ENCODE measurements around the gene ATP2A3. TPM values are rescaled to one million over a fixed set of nuclear protein-coding genes. Genes with fewer than 3 reads are reported as not detected.
"Not testable (repeated sequence)": the region's sequence is repeated elsewhere in the genome, so short reads cannot be mapped to it uniquely, and the experiment has no call there.

Gene ATP2A3
- total RNA-seq, 3 donors from 2014 or later: 2.6 to 15.1 (median 9.8) TPM

- Histone ChIP-seq H3K36me3 (no peaks in the 10 kb centered on the region), H3K9me3 (no peaks in the 10 kb centered on the region), H3K27me3 (no peaks in the 10 kb centered on the region), H3K4me1 (no peaks in the 10 kb centered on the region), H3K4me3 (no peak overlapping the region), H3K27ac (no peak overlapping the region)
- TF ChIP-seq POLR2A (IDR thresholded peaks at IDR 0.05): no peak
- no peak for TF ChIP-seq POLR2AphosphoS5 (IDR thresholded peaks at IDR 0.05)
- no peak for TF ChIP-seq CTCF (IDR thresholded peaks at IDR 0.05)
- no peak for DNase-seq (ENCODE audit: low spot score in 2 of 2)
- intact Hi-C loops (cut with DNase I; ENCODE audit: low total_unique reads): no loop called here
These were observed 34.2 kb upstream of the ATP2A3 start for GRCh38 chr17:3998436-3998835.

DNA sequence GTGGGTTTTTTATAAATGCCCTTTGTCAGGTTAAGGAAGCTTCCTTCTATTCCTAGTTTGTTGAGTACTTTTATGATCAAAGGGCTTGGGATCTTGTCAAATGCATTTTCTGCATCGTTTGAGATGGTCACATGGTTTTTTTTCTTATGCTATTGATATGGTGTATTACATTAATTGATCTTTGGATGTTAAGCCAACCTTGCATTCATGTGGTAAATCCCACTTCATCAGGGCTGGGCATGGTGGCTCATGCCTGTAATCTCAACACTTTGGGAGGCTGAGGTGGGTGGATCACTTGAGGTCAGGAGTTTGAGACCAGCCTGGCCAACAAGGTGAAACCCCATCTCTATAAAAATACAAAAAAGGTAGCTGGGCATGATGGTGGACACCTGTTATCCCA is 30.8 kb upstream of the ATP2A3 start:
- no peaks in the 10 kb centered on the region for H3K4me1 ChIP-seq
- no peaks in the 10 kb centered on the region for H3K27me3 ChIP-seq
- no peaks in the 10 kb centered on the region for H3K36me3 ChIP-seq
- no peak for TF ChIP-seq CTCF (IDR thresholded peaks at IDR 0.05)
- TF ChIP-seq POLR2A (IDR thresholded peaks at IDR 0.05): no peak
- TF ChIP-seq POLR2AphosphoS5 (IDR thresholded peaks at IDR 0.05): no peak
- no peak overlapping the region for H3K27ac ChIP-seq
- intact Hi-C loops (cut with DNase I; ENCODE audit: low total_unique reads): no loop called here
- no peak for DNase-seq (ENCODE audit: low spot score in 2 of 2)
- H3K4me3 ChIP-seq: no peak overlapping the region
- no peaks in the 10 kb centered on the region for H3K9me3 ChIP-seq

- DNase-seq (ENCODE audit: low spot score in 2 of 2): no peak
- TF ChIP-seq POLR2A (IDR thresholded peaks at IDR 0.05) (no peak), CTCF (IDR thresholded peaks at IDR 0.05) (no peak), POLR2AphosphoS5 (IDR thresholded peaks at IDR 0.05) (no peak)
- no peaks in the 10 kb centered on the region for H3K36me3 ChIP-seq
- H3K4me1 ChIP-seq: no peaks in the 10 kb centered on the region
- H3K9me3 ChIP-seq: no peaks in the 10 kb centered on the region
- H3K27me3 ChIP-seq: no peaks in the 10 kb centered on the region
- H3K27ac ChIP-seq: no peak overlapping the region
- no peak overlapping the region for H3K4me3 ChIP-seq
- intact Hi-C loops (cut with DNase I; ENCODE audit: low total_unique reads): no loop called here
These were observed 30.0 kb upstream of the ATP2A3 start for GRCh38 chr17:3994221-3994576.

GRCh38 chr17:3993493-3994220 is 29.4 kb upstream of the ATP2A3 start:
- no peaks in the 10 kb centered on the region for H3K36me3 ChIP-seq
- no peak overlapping the region for H3K27ac ChIP-seq
- no peak overlapping the region for H3K4me3 ChIP-seq
- no peaks in the 10 kb centered on the region for H3K27me3 ChIP-seq
- no peak for DNase-seq (ENCODE audit: low spot score in 2 of 2)
- peaks cover 0 to 3% of the 10 kb centered on the region in 2 donors for H3K4me1 ChIP-seq
- intact Hi-C loops (cut with DNase I; ENCODE audit: low total_unique reads): no loop called here
- H3K9me3 ChIP-seq: no peaks in the 10 kb centered on the region
- TF ChIP-seq CTCF (IDR thresholded peaks at IDR 0.05) (no peak), POLR2AphosphoS5 (IDR thresholded peaks at IDR 0.05) (no peak), POLR2A (IDR thresholded peaks at IDR 0.05) (no peak)

DNA sequence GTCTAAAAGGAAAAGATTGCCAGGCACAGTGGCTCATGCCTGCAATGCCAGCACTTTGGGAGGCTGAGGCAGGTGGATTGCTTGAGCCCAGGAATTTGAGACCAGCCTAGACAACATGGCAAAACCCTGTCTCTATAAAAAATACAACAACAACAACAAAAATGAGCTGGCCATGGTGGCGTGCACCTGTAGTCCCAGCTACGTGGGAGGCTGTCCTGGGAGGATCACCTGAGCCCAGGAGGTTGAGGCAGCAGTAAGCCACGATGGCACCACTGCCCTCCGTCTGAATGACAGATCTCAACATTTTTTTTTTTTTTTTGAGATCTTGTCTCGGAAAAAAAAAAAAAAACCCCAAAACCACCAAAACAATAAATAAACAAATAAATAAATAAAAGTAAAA is 28.1 kb upstream of the ATP2A3 start:
- no peak overlapping the region for H3K27ac ChIP-seq
- intact Hi-C loops (cut with DNase I; ENCODE audit: low total_unique reads): no loop called here
- no peaks in the 10 kb centered on the region for H3K27me3 ChIP-seq
- H3K36me3 ChIP-seq: no peaks in the 10 kb centered on the region
- no peaks in the 10 kb centered on the region for H3K9me3 ChIP-seq
- no peak for DNase-seq (ENCODE audit: low spot score in 2 of 2)
- H3K4me3 ChIP-seq: no peak overlapping the region
- no peak for TF ChIP-seq POLR2AphosphoS5 (IDR thresholded peaks at IDR 0.05)
- TF ChIP-seq POLR2A (IDR thresholded peaks at IDR 0.05): no peak
- TF ChIP-seq CTCF (IDR thresholded peaks at IDR 0.05): no peak
- H3K4me1 ChIP-seq: peaks cover 0 to 3% of the 10 kb centered on the region in 2 donors

DNA sequence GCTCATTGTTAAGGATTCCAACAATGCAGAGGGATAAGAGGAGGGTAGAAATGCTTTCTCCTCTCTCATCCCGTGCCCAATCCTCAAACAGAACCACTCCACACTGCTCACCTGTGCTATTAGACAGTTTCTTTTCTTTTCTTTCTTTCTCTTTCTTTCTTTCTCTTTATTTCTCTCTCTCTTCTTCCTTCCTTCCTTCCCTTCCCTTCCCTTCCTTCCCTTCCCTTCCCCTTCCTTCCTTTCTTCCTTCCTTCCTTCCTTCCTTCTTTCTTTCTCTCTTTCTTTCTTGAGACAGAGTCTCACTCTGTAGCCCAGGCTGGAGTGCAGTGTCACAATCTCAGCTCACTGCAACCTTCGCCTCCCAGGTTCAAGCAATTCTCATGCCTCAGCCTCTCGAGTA is 27.5 kb upstream of the ATP2A3 start:
- not testable (repeated sequence) for DNase-seq (ENCODE audit: low spot score in 2 of 2)

More for the DNA sequence above, 27.5 kb upstream of the ATP2A3 start:
- H3K4me1 ChIP-seq; H3K27me3 ChIP-seq; H3K36me3 ChIP-seq; H3K27ac ChIP-seq; intact Hi-C loops (cut with DNase I; ENCODE audit: low total_unique reads); H3K9me3 ChIP-seq; H3K4me3 ChIP-seq: not testable (repeated sequence)

All from breast epithelium (tissue), 4 donors.